Caco-2 (cell line): ENCODE results near the gene METTL2A. TPM values are rescaled to one million over a fixed set of nuclear protein-coding genes. Genes with fewer than 3 reads are reported as not detected.
"Not testable (repeated sequence)": the region's sequence is repeated elsewhere in the genome, so short reads cannot be mapped to it uniquely, and the experiment has no call there.

Experiments
- Bru-seq: library from RNA; stranded (reverse); fragments of 400-500 nt; gene quantifications from one replicate; lab custom pipeline; 2021; lab: Mats Ljungman, UMichigan
- BruChase-seq, 2 experiments: library from RNA; stranded (reverse); fragments of 400-500 nt; gene quantifications; one replicate each; lab custom pipeline; 2021; lab: Mats Ljungman, UMichigan
- BruUV-seq: library from RNA; stranded (reverse); fragments of 400-500 nt; replicated peaks from 2 replicates; lab custom pipeline; 2021; lab: Mats Ljungman, UMichigan
- CTCF ChIA-PET: fragments of 300-600 bp; sonication (Branson Sonifier 250); formaldehyde crosslinking; loops from one replicate; lab custom pipeline; 2022; ENCODE audit warnings: antibody characterized with exemption; lab: Charles Lee
- POLR2A ChIA-PET: fragments of 300-600 bp; sonication (Branson Sonifier 250); formaldehyde crosslinking; loops from one replicate; lab custom pipeline; 2022; ENCODE audit warnings: antibody characterized with exemption; lab: Charles Lee
- DNase-seq, 2 experiments: peaks; one replicate each; pipeline versions ENCODE4 v3.0.0 to v3.0.0-alpha.2; 2020 to 2022
- H3K27me3 ChIP-seq: replicated peaks from 2 replicates; pipeline ENCODE4 v1.6.0; 2011; ENCODE audit warnings: low read length; ENCODE audit not compliant: control insufficient read depth, insufficient read depth
- H3K36me3 ChIP-seq: 2 replicates; pipeline ENCODE4 v1.5.1; 2011; ENCODE audit warnings: low read length; ENCODE audit not compliant: control insufficient read depth, insufficient read depth
- H3K4me1 ChIP-seq: fragments of 250-450 bp; sonication (Bioruptor Pico); 2 replicates; pipeline ENCODE4 v1.5.1; 2020; ENCODE audit warnings: mild to moderate bottlenecking
- H3K4me3 ChIP-seq: 2 replicates; pipeline ENCODE4 v1.5.1; 2011; ENCODE audit warnings: low read depth, mild to moderate bottlenecking, control low read depth, low read length
- H3K9me3 ChIP-seq: fragments of 250-450 bp; sonication (Bioruptor Pico); 2 replicates; pipeline ENCODE4 v1.5.1; 2020; ENCODE audit warnings: mild to moderate bottlenecking, moderate library complexity
- H3K27ac Mint-ChIP-seq: one replicate; pipeline ENCODE4 v1.8.0; 2022; ENCODE audit warnings: mixed read lengths; ENCODE audit not compliant: unreplicated experiment
- H3K27me3 Mint-ChIP-seq: one replicate; pipeline ENCODE4 v1.8.0; 2022; ENCODE audit warnings: mixed read lengths; ENCODE audit not compliant: insufficient read depth, unreplicated experiment
- H3K36me3 Mint-ChIP-seq: one replicate; pipeline ENCODE4 v1.8.0; 2022; ENCODE audit warnings: mild to moderate bottlenecking, mixed read lengths; ENCODE audit not compliant: insufficient read depth, unreplicated experiment
- H3K4me1 Mint-ChIP-seq: one replicate; pipeline ENCODE4 v1.8.0; 2022; ENCODE audit warnings: low read depth, mixed read lengths; ENCODE audit not compliant: unreplicated experiment
- H3K4me3 Mint-ChIP-seq: one replicate; pipeline ENCODE4 v1.8.0; 2022; ENCODE audit warnings: mild to moderate bottlenecking, moderate library complexity, mixed read lengths; ENCODE audit not compliant: unreplicated experiment
- H3K9me3 Mint-ChIP-seq: one replicate; pipeline ENCODE4 v1.8.0; 2022; ENCODE audit warnings: mixed read lengths; ENCODE audit not compliant: unreplicated experiment
- intact Hi-C: fragments of 100-400 bp; cut with micrococcal nuclease; formaldehyde crosslinking; loops from one replicate; pipeline ENCODE4 v1.10.0; 2022; ENCODE audit not compliant: unreplicated experiment
- long read RNA-seq: library from polyadenylated mRNA; stranded (forward); transcript quantifications from one replicate; pipeline ENCODE4 v2.0.0, GENCODE V29; 2022
- total RNA-seq: library from RNA; stranded (reverse); gene quantifications from 2 replicates; pipeline ENCODE4 v1.2.3, GENCODE V29; 2022
- TF ChIP-seq, protein P1 (sequence below), 2 experiments: fragments of 200-600 bp in 1 of 2; IDR thresholded peaks; 1 replicate in 1 of 2; 2 replicates in 1 of 2; pipeline versions ENCODE4 v1.5.1 to v1.8.0; 2011 to 2022; ENCODE audit warnings: antibody characterized with exemption in 1 of 2, control low read depth in 1 of 2, inconsistent platforms in 1 of 2, low read depth in 1 of 2, low read length in 1 of 2, mild to moderate bottlenecking in 1 of 2, moderate library complexity in 1 of 2; ENCODE audit not compliant: insufficient read depth in 1 of 2, severe bottlenecking in 1 of 2, unreplicated experiment in 1 of 2

METTL2A gene, protein sequence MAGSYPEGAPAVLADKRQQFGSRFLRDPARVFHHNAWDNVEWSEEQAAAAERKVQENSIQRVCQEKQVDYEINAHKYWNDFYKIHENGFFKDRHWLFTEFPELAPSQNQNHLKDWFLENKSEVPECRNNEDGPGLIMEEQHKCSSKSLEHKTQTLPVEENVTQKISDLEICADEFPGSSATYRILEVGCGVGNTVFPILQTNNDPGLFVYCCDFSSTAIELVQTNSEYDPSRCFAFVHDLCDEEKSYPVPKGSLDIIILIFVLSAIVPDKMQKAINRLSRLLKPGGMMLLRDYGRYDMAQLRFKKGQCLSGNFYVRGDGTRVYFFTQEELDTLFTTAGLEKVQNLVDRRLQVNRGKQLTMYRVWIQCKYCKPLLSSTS
- 29.6 and 31.4 TPM in 2 replicates for total RNA-seq
- Bru-seq, nascent RNA, result percentile 78 among the genes with signal in this experiment
- percentile 74 among the genes with signal in this experiment for BruChase-seq, experiment 1, labeled RNA remaining after a 2-hour chase
- percentile 74 among the genes with signal in this experiment for BruChase-seq, experiment 2, labeled RNA remaining after a 6-hour chase
- long read RNA-seq, transcript METTL2A-202 (8 exons, 1,556 nt), result minor isoform, 17 of 51 reads
- long read RNA-seq, transcript METTL2A-201 (9 exons, 2,537 nt), result major isoform, 27 of 51 reads
- long read RNA-seq, partial matches to known transcripts, result 4 of 51 reads
- long read RNA-seq, other reads (novel, unspliced or antisense), result 3 of 51 reads

DNA sequence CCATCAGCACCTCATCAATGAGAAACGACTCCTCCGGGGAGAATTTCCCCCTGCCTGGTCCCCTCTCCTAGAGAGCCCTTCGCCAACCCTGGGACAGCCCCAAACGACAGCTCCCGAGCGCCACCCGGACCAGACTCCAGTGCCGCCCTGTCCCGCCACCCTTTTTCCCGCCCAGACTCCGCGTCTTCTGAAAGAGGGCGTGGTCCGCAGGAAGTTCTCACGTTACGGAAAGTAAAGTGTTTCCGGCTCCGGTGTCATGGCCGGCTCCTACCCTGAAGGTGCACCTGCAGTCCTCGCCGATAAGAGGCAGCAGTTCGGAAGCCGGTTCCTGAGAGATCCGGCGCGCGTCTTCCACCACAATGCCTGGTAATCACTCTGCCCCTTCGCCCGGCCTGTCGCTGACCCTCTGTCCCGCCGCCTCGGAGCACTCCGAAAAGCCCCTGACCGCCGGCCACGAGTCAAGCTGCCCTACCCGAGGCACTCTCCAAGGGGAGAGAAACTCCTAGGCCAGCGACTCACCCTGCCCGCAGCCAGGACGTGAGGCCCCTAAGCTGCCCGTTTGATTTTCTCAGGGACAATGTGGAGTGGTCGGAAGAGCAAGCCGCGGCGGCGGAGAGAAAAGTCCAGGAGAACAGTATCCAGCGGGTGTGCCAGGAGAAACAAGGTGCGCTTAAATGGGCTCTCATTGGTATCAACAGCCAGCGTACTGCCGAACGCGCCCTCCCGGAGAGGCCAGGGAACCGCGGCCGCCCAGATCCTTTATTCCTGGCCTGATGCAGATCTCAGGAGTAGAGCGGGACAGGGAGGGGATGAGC, at the start of gene METTL2A:
TSS of gene METTL2A (plus strand) at position 251 of the 815 bp plus-strand sequence. CDS start at position 257, 6 bp downstream.
- H3K27me3 Mint-ChIP-seq, H3K27me3 ChIP-seq, H3K9me3 ChIP-seq, H3K9me3 Mint-ChIP-seq, H3K4me1 ChIP-seq, BruUV-seq, H3K36me3 ChIP-seq, CTCF ChIA-PET, H3K4me1 Mint-ChIP-seq: not testable (repeated sequence)
- DNase-seq, result peak; percentile 93 to 95
- Mint-ChIP-seq H3K36me3 (peaks cover 27% of the 10 kb centered on the region), H3K27ac (peak within 1 kb of the TSS; percentile 94), H3K4me3 (peak within 1 kb of the TSS; percentile 95)
- H3K4me3 ChIP-seq, result peak within 1 kb of the TSS; percentile 46
- TF ChIP-seq, protein P1, sequence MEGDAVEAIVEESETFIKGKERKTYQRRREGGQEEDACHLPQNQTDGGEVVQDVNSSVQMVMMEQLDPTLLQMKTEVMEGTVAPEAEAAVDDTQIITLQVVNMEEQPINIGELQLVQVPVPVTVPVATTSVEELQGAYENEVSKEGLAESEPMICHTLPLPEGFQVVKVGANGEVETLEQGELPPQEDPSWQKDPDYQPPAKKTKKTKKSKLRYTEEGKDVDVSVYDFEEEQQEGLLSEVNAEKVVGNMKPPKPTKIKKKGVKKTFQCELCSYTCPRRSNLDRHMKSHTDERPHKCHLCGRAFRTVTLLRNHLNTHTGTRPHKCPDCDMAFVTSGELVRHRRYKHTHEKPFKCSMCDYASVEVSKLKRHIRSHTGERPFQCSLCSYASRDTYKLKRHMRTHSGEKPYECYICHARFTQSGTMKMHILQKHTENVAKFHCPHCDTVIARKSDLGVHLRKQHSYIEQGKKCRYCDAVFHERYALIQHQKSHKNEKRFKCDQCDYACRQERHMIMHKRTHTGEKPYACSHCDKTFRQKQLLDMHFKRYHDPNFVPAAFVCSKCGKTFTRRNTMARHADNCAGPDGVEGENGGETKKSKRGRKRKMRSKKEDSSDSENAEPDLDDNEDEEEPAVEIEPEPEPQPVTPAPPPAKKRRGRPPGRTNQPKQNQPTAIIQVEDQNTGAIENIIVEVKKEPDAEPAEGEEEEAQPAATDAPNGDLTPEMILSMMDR (IDR thresholded peaks at IDR 0.05; ENCODE audit: insufficient read depth in 1 of 2, low read depth in 1 of 2, low read length in 1 of 2, severe bottlenecking in 1 of 2, unreplicated experiment in 1 of 2), result peak; percentile 41 to 49
- intact Hi-C loops, result loop anchor here (10.0 kb wide), 1 partner anchor 61 kb away; no protein-coding TSS in a partner anchor
- POLR2A ChIA-PET, result interaction anchor here (0.6 kb wide), 1 partner anchor 78 kb away, joined by 3 read pairs; no protein-coding TSS in a partner anchor

DNA sequence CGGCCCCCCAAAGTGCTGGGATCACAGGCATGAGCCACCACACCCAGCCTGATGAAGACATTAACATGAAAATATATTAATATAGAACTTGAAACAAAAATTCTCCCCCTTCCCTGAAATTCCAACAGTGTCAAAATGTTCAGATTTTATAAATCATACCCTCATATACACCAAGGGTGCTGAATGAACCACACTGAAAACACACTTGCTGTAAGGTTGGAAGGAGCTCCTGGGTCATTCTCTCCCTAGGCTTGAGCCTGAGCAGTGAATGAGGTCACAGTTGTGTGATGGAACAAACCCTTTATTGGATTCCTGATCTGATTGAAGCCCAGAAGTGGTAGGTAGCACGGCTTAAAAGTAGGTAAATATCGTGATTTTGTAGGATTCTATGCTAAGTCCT, 43.4 kb upstream of the METTL2A start, which contains the start of gene EFCAB3:
TSS of gene EFCAB3 (plus strand) at position 301 of the 400 bp plus-strand sequence. CDS start 2,427 bp downstream, outside the sequence.
- BruUV-seq, result no TSS peak
- CTCF ChIA-PET, result no interaction called here

More for the DNA sequence above, 43.4 kb upstream of the METTL2A start, which contains the start of gene EFCAB3:
- Mint-ChIP-seq H3K4me1 (peaks cover 7% of the 10 kb centered on the region), H3K9me3 (no peaks in the 10 kb centered on the region), H3K36me3 (no peaks in the 10 kb centered on the region), H3K27me3 (peaks cover 12% of the 10 kb centered on the region), H3K4me3 (no peak within 1 kb of the TSS), H3K27ac (no peak within 1 kb of the TSS)
- no peaks in the 10 kb centered on the region for H3K27me3 ChIP-seq
- TF ChIP-seq, protein P1 (IDR thresholded peaks at IDR 0.05; ENCODE audit: insufficient read depth in 1 of 2, low read depth in 1 of 2, low read length in 1 of 2, severe bottlenecking in 1 of 2, unreplicated experiment in 1 of 2), result no peak
- H3K4me3 ChIP-seq, result no peak within 1 kb of the TSS
- DNase-seq, result no peak
- H3K36me3 ChIP-seq, result no peaks in the 10 kb centered on the region
- H3K9me3 ChIP-seq, result no peaks in the 10 kb centered on the region
- intact Hi-C loops, result no loop called here
- POLR2A ChIA-PET, result no interaction called here
- H3K4me1 ChIP-seq, result no peaks in the 10 kb centered on the region
